GM11168 (cell line): ENCODE results near the gene TEX261.
"Not testable (repeated sequence)": the region's sequence is repeated elsewhere in the genome, so short reads cannot be mapped to it uniquely, and the experiment has no call there.

Experiments
- in situ Hi-C: fragments of 300-500 bp; cut with MboI; formaldehyde crosslinking; loops from one replicate; pipeline ENCODE4 v1.12.0; 2022; ENCODE audit warnings: low sequenced_read_pairs; ENCODE audit not compliant: unreplicated experiment

The TEX261 gene

GRCh38 chr2:70994699-70995425 is at the start of gene TEX261:
Gene TEX261 (minus strand): TSS chr2:70994873. CDS start chr2:70994757, 116 bp downstream.
- in situ Hi-C loops = no loop called here

- in situ Hi-C loops = loop anchor here (10.0 kb wide), 1 partner anchor 101 kb away; no protein-coding TSS in a partner anchor
Observed at GRCh38 chr2:71043531-71044407, 49.1 kb upstream of the TEX261 start.

- in situ Hi-C loops = loop anchor here (10.0 kb wide), 1 partner anchor 103 kb away; no protein-coding TSS in a partner anchor
Observed at GRCh38 chr2:71042287-71042686, 47.6 kb upstream of the TEX261 start.

- in situ Hi-C loops = not testable (repeated sequence)
Observed at GRCh38 chr2:71036296-71036695, 41.6 kb upstream of the TEX261 start.

- in situ Hi-C loops = not testable (repeated sequence)
Observed at GRCh38 chr2:71023553-71024243, 29.0 kb upstream of the TEX261 start.

GRCh38 chr2:71021394-71021793 is 26.7 kb upstream of the TEX261 start:
- in situ Hi-C loops = not testable (repeated sequence)

- in situ Hi-C loops = not testable (repeated sequence)
Observed at GRCh38 chr2:71019989-71020388, 25.3 kb upstream of the TEX261 start.

- in situ Hi-C loops = no loop called here
Observed at GRCh38 chr2:71018625-71019024, 24.0 kb upstream of the TEX261 start.

- in situ Hi-C loops = not testable (repeated sequence)
Observed at GRCh38 chr2:71011786-71012185, 17.1 kb upstream of the TEX261 start.

GRCh38 chr2:71008342-71008741 is 13.7 kb upstream of the TEX261 start:
- in situ Hi-C loops = no loop called here

- in situ Hi-C loops = no loop called here
Observed at GRCh38 chr2:71006955-71007799, 12.5 kb upstream of the TEX261 start.

- in situ Hi-C loops = no loop called here
Observed at GRCh38 chr2:71006323-71006722, 11.7 kb upstream of the TEX261 start.

- in situ Hi-C loops = no loop called here
Observed at GRCh38 chr2:71005271-71006202, 10.9 kb upstream of the TEX261 start.

GRCh38 chr2:71004857-71005256 is 10.2 kb upstream of the TEX261 start:
- in situ Hi-C loops = no loop called here

GRCh38 chr2:71003966-71004755 is 9.5 kb upstream of the TEX261 start:
- in situ Hi-C loops = no loop called here

GRCh38 chr2:71003396-71003795 is 8.7 kb upstream of the TEX261 start:
- in situ Hi-C loops = no loop called here

- in situ Hi-C loops = no loop called here
Observed at GRCh38 chr2:71001981-71002570, 7.4 kb upstream of the TEX261 start.

- in situ Hi-C loops = no loop called here
Observed at GRCh38 chr2:71001592-71001927, 6.9 kb upstream of the TEX261 start.
